ENCODE measurements around the gene TUBB6.

DNA sequence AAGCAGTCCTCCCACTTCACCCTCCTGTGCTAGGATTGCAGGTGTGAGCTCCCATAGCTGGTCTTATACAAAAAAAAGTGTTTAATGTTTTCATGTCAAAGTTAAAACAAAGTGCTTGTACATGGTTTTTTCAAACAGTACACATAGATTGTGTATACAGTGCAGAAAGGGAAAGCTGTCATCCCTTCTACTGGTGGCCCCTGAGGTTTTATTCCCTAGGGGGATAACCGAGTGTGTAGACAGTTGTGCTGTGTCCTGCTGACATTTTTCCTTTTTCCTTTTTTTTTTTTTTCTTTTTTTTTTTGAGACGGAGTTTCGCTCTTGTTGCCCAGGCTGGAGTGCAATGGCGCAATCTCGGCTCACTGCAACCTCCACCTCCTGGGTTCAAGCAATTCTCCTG is 10.8 kb downstream of the TUBB6 start:
- TF ChIP-seq, protein P1, sequence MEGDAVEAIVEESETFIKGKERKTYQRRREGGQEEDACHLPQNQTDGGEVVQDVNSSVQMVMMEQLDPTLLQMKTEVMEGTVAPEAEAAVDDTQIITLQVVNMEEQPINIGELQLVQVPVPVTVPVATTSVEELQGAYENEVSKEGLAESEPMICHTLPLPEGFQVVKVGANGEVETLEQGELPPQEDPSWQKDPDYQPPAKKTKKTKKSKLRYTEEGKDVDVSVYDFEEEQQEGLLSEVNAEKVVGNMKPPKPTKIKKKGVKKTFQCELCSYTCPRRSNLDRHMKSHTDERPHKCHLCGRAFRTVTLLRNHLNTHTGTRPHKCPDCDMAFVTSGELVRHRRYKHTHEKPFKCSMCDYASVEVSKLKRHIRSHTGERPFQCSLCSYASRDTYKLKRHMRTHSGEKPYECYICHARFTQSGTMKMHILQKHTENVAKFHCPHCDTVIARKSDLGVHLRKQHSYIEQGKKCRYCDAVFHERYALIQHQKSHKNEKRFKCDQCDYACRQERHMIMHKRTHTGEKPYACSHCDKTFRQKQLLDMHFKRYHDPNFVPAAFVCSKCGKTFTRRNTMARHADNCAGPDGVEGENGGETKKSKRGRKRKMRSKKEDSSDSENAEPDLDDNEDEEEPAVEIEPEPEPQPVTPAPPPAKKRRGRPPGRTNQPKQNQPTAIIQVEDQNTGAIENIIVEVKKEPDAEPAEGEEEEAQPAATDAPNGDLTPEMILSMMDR (IDR thresholded peaks at IDR 0.05) = no peak
- no peak for TF ChIP-seq POLR2A (IDR thresholded peaks at IDR 0.05)
